Measurements from ENCODE around the gene FBLN2. TPM values are rescaled to one million over a fixed set of nuclear protein-coding genes. Genes with fewer than 3 reads are reported as not detected.

FBLN2 gene
- polyA plus RNA-seq, 3 donors, result 0.08 TPM; not detected in 2

- DNase-seq, result no peak
- H4K20me1 ChIP-seq (ENCODE audit: insufficient read depth, low read length), result no peaks in the 10 kb centered on the region
- no peaks in the 10 kb centered on the region for H3K36me3 ChIP-seq (replicated peaks in 1 of 2; ENCODE audit: control insufficient read depth in 1 of 2, insufficient read depth in 2 of 2, low read length in 2 of 2)
- H3K4me3 ChIP-seq (replicated peaks in 1 of 3; ENCODE audit: low read depth in 2 of 3, low read length in 3 of 3), result no peak overlapping the region
- peaks cover 0 to 3% of the 10 kb centered on the region in 2 donors for H3K9me3 ChIP-seq (replicated peaks in 1 of 2; ENCODE audit: control insufficient read depth in 1 of 2, insufficient read depth in 1 of 2, low read length in 2 of 2)
- H3K4me3 Mint-ChIP-seq, result no peak overlapping the region
- no peak overlapping the region for H3K27ac ChIP-seq (ENCODE audit: low read depth in 1 of 2, low read length in 2 of 2)
- H2AFZ ChIP-seq (ENCODE audit: insufficient read depth, low read depth, low read length, poor library complexity, severe bottlenecking), result no peak overlapping the region
- peaks cover 28 to 40% (median 29%) of the 10 kb centered on the region in 3 donors for H3K27me3 Mint-ChIP-seq (ENCODE audit: low read depth in 3 of 3)
- H3K4me2 ChIP-seq (replicated peaks; ENCODE audit: extremely low read depth, low read length, poor library complexity, severe bottlenecking), result no peak overlapping the region
- H3K27ac Mint-ChIP-seq, result no peak overlapping the region
- TF ChIP-seq CTCF (IDR thresholded peaks at IDR 0.05), result no peak
- peaks cover 2 to 7% of the 10 kb centered on the region in 2 donors for H3K36me3 Mint-ChIP-seq
- peaks cover 0 to 14% (median 5%) of the 10 kb centered on the region in 7 donors for H3K9me3 Mint-ChIP-seq
- no peak overlapping the region for H3K9ac ChIP-seq (ENCODE audit: insufficient read depth, low read length, poor library complexity, severe bottlenecking)
- no peaks in the 10 kb centered on the region for H3K79me2 ChIP-seq (ENCODE audit: insufficient read depth, low read length)
- peaks cover 8 to 28% of the 10 kb centered on the region in 2 donors for H3K27me3 ChIP-seq (ENCODE audit: control insufficient read depth in 2 of 2, insufficient read depth in 2 of 2, low read length in 2 of 2)
- 98% methylated on average over 6 of the region's 9 CpGs for WGBS (ENCODE audit: insufficient coverage)
- intact Hi-C loops (cut with micrococcal nuclease), result no loop called here
- H3K4me1 ChIP-seq (ENCODE audit: control insufficient read depth in 1 of 2, insufficient read depth in 2 of 2, low read length in 2 of 2), result peaks cover 3 to 13% of the 10 kb centered on the region in 2 donors
- peaks cover 10% of the 10 kb centered on the region for H3K4me1 Mint-ChIP-seq
Observed at GRCh38 chr3:13546667-13547171, 2.2 kb upstream of the FBLN2 start.

- H3K4me2 ChIP-seq (replicated peaks; ENCODE audit: extremely low read depth, low read length, poor library complexity, severe bottlenecking), result no peak overlapping the region
Observed at GRCh38 chr3:13547591-13548371, 1.1 kb upstream of the FBLN2 start.

More at GRCh38 chr3:13547591-13548371, 1.1 kb upstream of the FBLN2 start:
- H3K27me3 ChIP-seq (ENCODE audit: control insufficient read depth in 2 of 2, insufficient read depth in 2 of 2, low read length in 2 of 2), result peaks cover 8 to 28% of the 10 kb centered on the region in 2 donors
- H2AFZ ChIP-seq (ENCODE audit: insufficient read depth, low read depth, low read length, poor library complexity, severe bottlenecking), result no peak overlapping the region
- no peak overlapping the region for H3K9ac ChIP-seq (ENCODE audit: insufficient read depth, low read length, poor library complexity, severe bottlenecking)
- peaks cover 0 to 9% (median 2%) of the 10 kb centered on the region in 7 donors for H3K9me3 Mint-ChIP-seq
- DNase-seq, result no peak
- no peaks in the 10 kb centered on the region for H4K20me1 ChIP-seq (ENCODE audit: insufficient read depth, low read length)
- no peak overlapping the region for H3K27ac Mint-ChIP-seq
- peak overlapping the region; percentile 35 to 81 for H3K4me3 Mint-ChIP-seq
- peaks cover 10% of the 10 kb centered on the region for H3K4me1 Mint-ChIP-seq
- no peaks in the 10 kb centered on the region for H3K36me3 ChIP-seq (replicated peaks in 1 of 2; ENCODE audit: control insufficient read depth in 1 of 2, insufficient read depth in 2 of 2, low read length in 2 of 2)
- H3K9me3 ChIP-seq (replicated peaks in 1 of 2; ENCODE audit: control insufficient read depth in 1 of 2, insufficient read depth in 1 of 2, low read length in 2 of 2), result no peaks in the 10 kb centered on the region
- H3K4me1 ChIP-seq (ENCODE audit: control insufficient read depth in 1 of 2, insufficient read depth in 2 of 2, low read length in 2 of 2), result peaks cover 3 to 13% of the 10 kb centered on the region in 2 donors
- H3K79me2 ChIP-seq (ENCODE audit: insufficient read depth, low read length), result no peaks in the 10 kb centered on the region
- TF ChIP-seq CTCF (IDR thresholded peaks at IDR 0.05), result no peak
- H3K4me3 ChIP-seq (replicated peaks in 1 of 3; ENCODE audit: low read depth in 2 of 3, low read length in 3 of 3), result no peak overlapping the region
- intact Hi-C loops (cut with micrococcal nuclease), result no loop called here
- WGBS (ENCODE audit: insufficient coverage), result 90% methylated on average over 6 of the region's 10 CpGs
- peaks cover 2 to 7% of the 10 kb centered on the region in 2 donors for H3K36me3 Mint-ChIP-seq
- H3K27ac ChIP-seq (ENCODE audit: low read depth in 1 of 2, low read length in 2 of 2), result no peak overlapping the region
- H3K27me3 Mint-ChIP-seq (ENCODE audit: low read depth in 3 of 3), result peaks cover 28 to 40% (median 28%) of the 10 kb centered on the region in 3 donors

Measured in CD14-positive monocyte (primary cell).